GM12864 (cell line): ENCODE results near the gene PCDHB14.
"Not testable (repeated sequence)": the region's sequence is repeated elsewhere in the genome, so short reads cannot be mapped to it uniquely, and the experiment has no call there.

Experiments used
- DNase-seq: peaks from one replicate; pipeline ENCODE4 v3.0.0-alpha.2; 2011; ENCODE audit warnings: low read depth
- H3K4me3 ChIP-seq: 2 replicates; pipeline ENCODE4 v1.5.1; 2011; ENCODE audit warnings: mild to moderate bottlenecking, low read depth, low read length, control low read depth
- CTCF ChIP-seq: IDR thresholded peaks from 2 replicates; pipeline ENCODE4 v1.5.1; 2011; ENCODE audit warnings: low read depth, mild to moderate bottlenecking, moderate library complexity, low read length, control low read depth, inconsistent platforms; ENCODE audit errors: missing control alignments

PCDHB14 gene

DNA sequence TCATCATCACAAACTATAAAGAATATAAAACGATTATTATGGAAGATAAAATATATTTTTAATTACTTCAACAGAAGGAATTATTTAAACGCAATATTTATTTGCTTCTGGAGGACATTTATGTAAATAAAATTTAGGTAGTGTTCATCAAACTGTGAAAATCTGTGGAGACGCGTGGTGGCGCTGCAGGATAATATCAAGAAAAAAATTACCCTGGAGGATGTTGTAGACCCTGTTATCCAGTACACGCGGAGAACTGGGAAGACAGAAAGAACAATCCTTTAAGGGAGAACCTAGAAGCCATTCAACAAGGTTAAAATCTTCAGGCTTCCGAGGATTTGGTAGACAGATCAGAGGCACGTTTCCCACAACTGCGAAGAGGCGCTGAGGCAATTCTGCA, 14.7 kb upstream of the PCDHB14 start, which contains the start of gene PCDHB12:
TSS of gene PCDHB12 (plus strand) at position 242 of the 400 bp plus-strand sequence. CDS start 189 bp downstream, outside the sequence.
- DNase-seq, result no peak
- H3K4me3 ChIP-seq, result no peak within 1 kb of the TSS
- no peak for TF ChIP-seq CTCF

DNA sequence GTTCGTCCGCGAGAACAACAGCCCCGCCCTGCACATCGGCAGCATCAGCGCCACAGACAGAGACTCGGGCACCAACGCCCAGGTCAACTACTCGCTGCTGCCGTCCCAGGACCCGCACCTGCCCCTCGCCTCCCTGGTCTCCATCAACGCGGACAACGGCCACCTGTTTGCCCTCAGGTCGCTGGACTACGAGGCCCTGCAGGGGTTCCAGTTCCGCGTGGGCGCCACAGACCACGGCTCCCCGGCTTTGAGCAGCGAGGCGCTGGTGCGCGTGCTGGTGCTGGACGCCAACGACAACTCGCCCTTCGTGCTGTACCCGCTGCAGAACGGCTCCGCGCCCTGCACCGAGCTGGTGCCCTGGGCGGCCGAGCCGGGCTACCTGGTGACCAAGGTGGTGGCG, 12.9 kb upstream of the PCDHB14 start:
- DNase-seq, H3K4me3 ChIP-seq: not testable (repeated sequence)

- H3K4me3 ChIP-seq, DNase-seq: not testable (repeated sequence)
Observed at GRCh38 chr5:141210849-141211248, 12.3 kb upstream of the PCDHB14 start.

DNA sequence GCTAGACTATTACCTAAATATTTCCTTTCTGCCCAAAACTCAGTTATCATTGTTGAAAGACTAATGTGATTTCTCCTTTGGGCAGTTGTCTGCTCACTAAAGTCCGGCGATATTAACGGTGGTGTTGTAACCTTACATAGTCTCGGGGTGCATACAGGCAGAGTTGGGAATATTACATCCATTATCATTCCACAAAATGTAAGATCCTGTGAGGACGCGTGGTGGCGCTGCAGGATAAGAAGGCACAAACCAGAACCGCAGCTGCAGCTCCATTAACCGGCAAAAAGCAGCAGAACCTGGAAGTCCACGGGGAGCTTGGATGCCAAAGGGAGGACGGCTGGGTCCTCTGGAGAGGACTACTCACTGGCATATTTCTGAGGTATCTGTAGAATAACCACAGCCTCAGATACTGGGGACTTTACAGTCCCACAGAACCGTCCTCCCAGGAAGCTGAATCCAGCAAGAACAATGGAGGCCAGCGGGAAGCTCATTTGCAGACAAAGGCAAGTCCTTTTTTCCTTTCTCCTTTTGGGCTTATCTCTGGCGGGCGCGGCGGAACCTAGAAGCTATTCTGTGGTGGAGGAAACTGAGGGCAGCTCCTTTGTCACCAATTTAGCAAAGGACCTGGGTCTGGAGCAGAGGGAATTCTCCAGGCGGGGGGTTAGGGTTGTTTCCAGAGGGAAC, 9.3 kb upstream of the PCDHB14 start, which contains the start of gene PCDHB13:
TSS of gene PCDHB13 (plus strand) at position 264 of the 684 bp plus-strand sequence. CDS start at position 469, 205 bp downstream.
- DNase-seq, H3K4me3 ChIP-seq: not testable (repeated sequence)

GRCh38 chr5:141214583-141214982, 8.6 kb upstream of the PCDHB14 start:
- not testable (repeated sequence) for DNase-seq, H3K4me3 ChIP-seq

DNA sequence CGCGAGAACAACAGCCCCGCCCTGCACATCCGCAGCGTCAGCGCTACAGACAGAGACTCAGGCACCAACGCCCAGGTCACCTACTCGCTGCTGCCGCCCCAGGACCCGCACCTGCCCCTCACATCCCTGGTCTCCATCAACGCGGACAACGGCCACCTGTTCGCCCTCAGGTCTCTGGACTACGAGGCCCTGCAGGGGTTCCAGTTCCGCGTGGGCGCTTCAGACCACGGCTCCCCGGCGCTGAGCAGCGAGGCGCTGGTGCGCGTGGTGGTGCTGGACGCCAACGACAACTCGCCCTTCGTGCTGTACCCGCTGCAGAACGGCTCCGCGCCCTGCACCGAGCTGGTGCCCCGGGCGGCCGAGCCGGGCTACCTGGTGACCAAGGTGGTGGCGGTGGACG, 7.6 kb upstream of the PCDHB14 start:
- not testable (repeated sequence) for DNase-seq, H3K4me3 ChIP-seq

DNA sequence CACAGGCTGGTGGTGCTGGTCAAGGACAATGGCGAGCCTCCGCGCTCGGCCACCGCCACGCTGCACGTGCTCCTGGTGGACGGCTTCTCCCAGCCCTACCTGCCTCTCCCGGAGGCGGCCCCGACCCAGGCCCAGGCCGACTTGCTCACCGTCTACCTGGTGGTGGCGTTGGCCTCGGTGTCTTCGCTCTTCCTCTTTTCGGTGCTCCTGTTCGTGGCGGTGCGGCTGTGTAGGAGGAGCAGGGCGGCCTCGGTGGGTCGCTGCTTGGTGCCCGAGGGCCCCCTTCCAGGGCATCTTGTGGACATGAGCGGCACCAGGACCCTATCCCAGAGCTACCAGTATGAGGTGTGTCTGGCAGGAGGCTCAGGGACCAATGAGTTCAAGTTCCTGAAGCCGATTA, 7.1 kb upstream of the PCDHB14 start:
- not testable (repeated sequence) for DNase-seq, H3K4me3 ChIP-seq

- not testable (repeated sequence) for DNase-seq
Observed at GRCh38 chr5:141224844-141225243, 1.7 kb downstream of the PCDHB14 start.

DNA sequence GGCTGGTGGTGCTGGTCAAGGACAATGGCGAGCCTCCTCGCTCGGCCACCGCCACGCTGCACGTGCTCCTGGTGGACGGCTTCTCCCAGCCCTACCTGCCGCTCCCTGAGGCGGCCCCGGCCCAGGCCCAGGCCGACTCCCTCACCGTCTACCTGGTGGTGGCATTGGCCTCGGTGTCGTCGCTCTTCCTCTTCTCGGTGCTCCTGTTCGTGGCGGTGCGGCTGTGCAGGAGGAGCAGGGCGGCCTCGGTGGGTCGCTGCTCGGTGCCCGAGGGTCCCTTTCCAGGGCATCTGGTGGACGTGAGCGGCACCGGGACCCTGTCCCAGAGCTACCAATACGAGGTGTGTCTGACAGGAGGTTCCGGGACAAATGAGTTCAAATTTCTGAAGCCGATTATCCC, 2.3 kb downstream of the PCDHB14 start:
- not testable (repeated sequence) for H3K4me3 ChIP-seq, DNase-seq

More at GRCh38 chr5:141224844-141225243, 1.7 kb downstream of the PCDHB14 start:
- not testable (repeated sequence) for H3K4me3 ChIP-seq

- no peak overlapping the region for H3K4me3 ChIP-seq
- TF ChIP-seq CTCF, result no peak
- DNase-seq, result no peak
Observed at GRCh38 chr5:141234109-141234667, 11.0 kb downstream of the PCDHB14 start.

DNA sequence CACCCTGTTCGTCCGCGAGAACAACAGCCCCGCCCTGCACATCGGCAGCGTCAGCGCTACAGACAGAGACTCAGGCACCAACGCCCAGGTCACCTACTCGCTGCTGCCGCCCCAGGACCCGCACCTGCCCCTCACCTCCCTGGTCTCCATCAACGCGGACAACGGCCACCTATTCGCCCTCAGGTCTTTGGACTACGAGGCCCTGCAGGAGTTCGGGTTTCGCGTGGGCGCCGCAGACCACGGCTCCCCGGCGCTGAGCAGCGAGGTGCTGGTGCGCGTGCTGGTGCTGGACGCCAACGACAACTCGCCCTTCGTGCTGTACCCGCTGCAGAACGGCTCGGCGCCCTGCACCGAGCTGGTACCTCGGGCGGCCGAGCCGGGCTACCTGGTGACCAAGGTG, 12.8 kb downstream of the PCDHB14 start:
- DNase-seq, result not testable (repeated sequence)

DNA sequence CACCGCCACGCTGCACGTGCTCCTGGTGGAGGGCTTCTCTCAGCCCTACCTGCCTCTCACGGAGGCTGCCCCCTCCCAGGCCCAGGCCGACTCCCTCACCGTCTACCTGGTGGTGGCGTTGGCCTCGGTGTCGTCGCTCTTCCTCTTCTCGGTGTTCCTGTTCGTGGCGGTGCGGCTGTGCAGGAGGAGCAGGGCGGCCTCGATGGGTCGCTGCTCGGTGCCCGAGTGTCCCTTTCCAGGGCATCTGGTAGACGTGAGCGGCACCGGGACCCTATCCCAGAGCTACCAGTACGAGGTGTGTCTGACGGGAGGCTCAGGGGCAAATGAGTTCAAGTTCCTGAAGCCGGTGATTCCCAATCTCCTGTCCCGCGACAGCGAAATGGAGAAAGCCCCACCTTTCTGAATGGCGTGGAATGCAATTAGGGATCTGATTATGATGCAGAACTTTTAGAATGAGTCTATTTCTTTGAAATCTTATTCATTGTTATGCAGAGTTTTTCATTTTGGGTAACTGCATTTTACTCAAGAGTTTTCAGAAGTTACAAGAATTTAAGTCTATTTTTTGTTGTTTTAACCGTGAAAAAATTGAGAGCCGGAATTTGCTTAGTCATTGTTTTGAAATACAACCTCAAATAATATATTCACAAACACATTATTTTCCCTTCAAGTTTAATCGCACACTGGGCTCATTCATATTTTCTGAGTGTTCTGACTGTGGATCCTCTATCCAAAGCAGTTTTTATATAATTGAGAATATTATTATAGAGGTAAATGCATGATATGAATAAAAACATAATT, 13.6 kb downstream of the PCDHB14 start:
- DNase-seq, result no peak
- no peak for TF ChIP-seq CTCF
- no peak overlapping the region for H3K4me3 ChIP-seq

More for the DNA sequence above, 12.8 kb downstream of the PCDHB14 start:
- H3K4me3 ChIP-seq, result not testable (repeated sequence)
